Glomerular endothelial cell (primary cell): Measurements from ENCODE around the gene LAPTM4A. TPM values are rescaled to one million over a fixed set of nuclear protein-coding genes. Genes with fewer than 3 reads are reported as not detected.
"Not testable (repeated sequence)": the region's sequence is repeated elsewhere in the genome, so short reads cannot be mapped to it uniquely, and the experiment has no call there.

ENCODE experiments used
- DNase-seq: peaks from one replicate; pipeline ENCODE4 v3.0.0-alpha.2; 2011; ENCODE audit warnings: low read depth, low spot score; ENCODE audit errors: extremely low read depth
- total RNA-seq: library from RNA; depleted of rRNA; stranded (reverse); fragments of >200 nt; gene quantifications from 2 replicates; pipeline ENCODE4 v1.2.3, GENCODE V29; 2015

The LAPTM4A gene
- total RNA-seq, 1 donor from 2014 or later: 175 TPM

DNA sequence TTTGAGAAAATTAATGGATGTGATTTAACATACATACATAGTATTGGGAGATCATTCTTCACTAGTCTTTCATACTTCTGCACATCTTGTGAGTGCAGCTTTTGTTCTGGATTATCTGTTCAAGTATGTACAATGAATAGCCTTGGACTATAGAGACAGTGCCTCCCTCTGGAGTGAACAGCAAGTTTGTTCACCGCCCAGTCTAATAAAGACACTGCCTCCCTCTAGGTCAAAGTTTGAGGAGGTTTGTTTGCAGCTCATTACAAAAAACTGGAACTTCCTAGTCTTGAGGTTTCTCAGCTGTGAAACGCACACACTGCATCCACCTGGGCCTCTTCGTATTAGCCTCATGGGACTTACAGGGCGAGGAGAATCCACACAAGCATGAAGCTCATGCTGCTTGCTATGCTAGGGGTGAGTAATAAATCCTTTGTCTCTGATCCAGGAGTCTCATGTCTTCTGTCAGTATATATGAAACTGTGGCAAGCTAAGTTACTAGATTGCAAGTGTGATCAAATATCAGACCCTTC is 26.0 kb upstream of the LAPTM4A start:
- no peak for DNase-seq

DNA sequence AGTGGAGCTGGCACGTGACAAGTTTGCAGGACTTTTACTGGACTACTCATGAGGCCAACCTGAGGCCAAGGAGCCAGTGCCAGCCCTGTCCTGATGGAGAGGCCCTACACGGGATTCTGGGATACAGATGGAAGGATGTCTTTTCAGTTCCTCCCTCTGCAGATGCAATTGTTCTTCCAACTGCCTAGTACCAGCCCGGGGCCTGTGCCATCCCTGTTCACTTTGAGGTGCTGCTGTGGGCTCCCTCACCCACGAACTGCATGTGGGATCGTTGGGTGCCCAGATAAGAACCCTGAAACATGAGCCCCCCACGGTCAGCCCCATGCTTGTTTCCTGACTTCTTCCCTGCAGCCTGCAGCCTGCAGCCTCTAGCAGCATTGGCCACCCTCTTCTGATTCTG is 25.3 kb upstream of the LAPTM4A start:
- DNase-seq: no peak

DNA sequence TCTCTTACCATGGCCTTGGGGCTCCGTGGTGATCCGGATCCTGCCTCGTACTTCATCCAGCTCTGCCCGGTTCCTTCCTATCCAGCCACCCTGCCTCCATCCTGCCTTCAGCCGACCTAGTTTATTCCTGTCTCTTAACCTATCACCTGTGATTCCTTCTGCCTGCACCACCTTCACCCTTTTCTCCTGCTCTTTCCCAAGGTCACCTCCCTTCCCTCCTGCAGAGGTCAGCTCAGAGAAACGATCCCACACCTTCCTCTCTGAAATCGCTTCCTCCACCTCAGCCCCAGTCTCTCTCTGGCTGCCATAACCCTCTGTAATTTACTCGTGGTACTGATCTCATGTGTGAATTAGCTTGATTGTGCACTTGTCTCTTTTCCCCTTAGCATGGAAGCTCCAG is 23.5 kb upstream of the LAPTM4A start:
- DNase-seq: no peak

DNA sequence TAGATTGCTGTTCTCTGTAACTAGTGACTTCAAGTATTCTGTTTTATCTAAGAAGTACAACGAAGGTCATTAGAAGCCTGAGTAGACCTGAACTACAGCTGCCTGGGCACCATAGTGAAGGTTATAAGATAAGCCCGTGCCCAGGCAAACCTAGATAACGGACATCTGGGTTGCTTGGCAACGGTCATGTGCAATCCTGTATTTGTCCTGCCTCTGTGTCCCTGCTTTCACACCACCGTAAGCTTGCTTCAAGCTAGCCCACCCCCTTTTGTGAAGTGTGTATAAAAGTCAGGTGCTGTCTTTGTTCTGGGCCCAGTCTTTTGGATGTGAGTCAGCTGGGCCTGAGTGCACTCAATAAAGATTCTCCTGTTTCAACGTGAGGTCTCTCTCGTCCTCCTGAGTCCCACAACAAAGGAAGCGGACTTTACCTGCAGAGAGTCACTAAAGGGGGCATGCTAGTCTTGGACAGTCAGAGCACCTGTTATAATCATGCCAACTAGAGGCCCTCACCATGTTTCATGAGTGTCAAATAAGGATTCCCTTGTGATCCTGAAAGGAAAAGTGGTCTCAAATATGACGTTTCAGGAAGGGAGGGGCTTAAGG is 22.7 kb upstream of the LAPTM4A start:
- not testable (repeated sequence) for DNase-seq

DNA sequence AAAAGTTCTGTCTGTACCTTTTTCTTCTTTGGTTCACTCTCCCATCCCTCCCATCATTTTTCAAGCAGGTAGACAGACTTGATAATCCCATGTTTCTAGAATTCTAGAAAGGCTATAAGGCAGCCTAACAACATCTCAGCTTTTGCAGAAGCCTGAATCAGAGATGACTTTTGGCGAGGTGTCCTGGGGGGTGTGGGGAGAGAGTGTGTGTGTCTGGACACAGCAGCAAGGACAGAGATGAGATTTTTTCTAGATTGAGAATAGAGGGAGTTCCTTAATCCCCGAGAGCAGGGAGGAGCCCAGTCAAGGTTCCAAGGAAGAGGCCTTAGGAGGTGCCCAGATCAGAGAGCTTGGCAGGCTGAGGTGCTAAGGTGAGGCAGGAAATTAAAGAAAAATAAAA is 22.0 kb upstream of the LAPTM4A start:
- no peak for DNase-seq

DNA sequence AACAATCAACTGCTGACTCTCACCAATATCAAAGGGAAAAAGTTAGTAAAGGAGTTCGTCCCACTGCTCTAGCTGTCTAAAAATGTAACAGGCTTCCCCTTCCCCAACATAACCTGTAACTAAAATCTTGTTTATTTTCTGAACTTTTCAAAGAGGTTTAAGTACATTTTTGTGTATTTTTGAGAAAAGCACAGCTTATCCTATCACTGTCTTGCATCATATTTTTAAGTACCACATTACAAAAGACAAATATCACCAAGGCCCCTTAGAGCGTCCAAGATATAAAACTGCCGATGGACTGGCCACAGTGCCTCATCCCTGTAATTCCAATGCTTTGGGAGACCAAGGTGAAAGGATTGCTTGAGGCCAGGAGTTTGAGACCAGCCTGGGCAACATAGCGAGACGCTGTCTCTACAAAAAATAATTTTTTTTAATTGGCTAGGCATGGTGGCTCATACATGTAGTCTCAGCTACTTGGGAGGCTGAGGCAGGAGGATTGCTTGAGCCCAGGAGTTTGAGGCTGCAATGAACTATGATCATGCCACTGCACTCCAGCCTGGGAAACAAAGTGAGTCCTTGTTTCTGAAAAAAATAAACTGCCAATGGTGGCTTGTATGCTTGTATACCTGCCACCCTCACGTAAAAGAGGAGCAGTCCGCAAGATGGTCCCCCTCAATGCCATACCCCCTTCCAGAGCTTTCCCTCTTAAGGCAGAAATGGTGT is 21.2 kb upstream of the LAPTM4A start:
- DNase-seq: no peak

DNA sequence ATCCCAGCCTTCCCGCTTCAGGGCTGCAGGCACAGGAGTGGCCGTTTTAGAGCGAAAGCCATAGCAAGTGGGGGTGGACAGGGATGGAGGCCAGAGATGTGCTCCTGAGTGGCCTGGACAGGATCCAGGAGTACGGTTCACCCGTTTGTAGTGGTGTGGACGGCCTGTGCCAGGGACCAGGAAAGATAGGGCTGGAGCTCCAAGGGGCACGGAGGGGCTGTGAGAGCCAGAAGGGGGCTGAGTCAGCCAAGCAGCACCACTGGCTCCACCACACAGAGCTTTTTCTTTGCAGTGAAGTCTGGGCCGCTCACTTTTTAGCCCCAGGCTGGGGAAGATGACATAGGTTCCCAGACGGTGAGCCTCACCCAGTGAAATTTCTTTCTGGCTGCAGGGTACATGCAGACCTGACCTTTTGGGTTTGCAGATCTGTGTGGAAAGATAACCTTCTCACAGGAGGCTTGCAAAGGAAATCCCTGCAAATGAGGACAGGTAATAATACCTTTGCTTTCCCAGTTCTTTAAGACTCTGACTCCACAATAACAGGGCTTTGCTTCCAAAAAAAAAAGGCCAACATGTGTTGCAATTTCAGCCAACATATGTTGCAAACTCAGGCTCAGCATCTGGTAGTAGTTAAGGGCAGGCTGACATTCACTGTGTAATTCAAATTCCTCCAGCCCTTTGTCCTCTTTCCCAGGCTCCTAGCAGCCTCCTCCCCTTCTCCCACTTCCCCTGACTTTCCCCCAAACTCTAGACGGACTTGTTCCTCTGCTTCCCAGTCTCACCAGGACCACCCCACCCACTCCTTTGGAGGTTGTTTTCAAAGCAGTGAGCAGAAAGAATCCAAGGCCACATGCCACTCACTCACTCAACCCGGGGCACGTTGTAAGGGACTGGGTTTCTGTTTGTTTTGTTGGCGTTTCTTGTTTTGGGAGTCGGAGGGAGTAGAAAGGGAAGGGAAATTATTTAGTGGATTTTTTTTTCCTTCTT is 20.3 kb upstream of the LAPTM4A start:
- no peak for DNase-seq

DNA sequence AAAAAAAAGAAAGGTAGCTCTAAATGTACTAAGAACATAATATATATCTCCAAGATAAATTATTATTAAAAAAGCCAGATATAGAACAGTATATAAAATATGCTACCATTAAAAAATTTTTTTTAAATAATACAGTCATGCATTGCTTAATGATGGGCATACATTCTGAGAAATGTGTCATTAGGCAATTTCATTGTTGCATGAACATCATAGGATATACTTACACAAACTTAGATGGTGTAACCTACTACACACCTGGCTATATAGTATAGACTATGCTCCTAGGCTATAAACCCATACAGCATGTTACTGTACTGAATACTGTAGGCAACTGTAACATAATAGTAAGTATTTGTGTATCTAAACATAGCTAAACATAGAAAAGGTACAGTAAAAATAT is 18.3 kb upstream of the LAPTM4A start:
- DNase-seq: no peak

DNA sequence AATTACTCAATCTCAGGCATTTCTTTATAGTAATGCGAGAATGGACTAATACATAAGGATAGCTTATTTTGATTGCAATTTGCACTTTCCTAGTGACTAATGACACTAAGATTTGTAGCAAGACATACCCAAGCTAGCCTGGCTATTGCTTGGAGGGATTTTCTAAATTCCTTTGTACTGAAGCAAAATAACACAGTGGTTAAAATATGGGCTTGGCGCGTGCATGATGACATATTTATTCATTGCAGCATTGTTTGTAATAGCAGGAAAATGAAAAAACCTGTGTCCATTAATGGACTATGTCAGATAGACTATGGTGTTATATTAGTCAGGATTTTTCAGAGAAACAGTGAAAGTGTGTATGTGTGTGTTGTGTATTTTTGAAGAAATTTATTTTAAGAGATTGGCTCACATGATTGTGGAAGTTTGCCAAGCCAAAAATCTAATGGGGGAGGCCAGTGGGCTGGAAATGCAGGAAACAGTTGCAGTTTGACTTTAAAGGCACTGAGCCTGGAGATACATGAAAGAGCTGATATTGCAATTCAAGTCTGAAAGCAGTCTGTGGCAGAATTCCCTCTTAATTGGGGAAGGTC is 16.7 kb upstream of the LAPTM4A start:
- DNase-seq: no peak

DNA sequence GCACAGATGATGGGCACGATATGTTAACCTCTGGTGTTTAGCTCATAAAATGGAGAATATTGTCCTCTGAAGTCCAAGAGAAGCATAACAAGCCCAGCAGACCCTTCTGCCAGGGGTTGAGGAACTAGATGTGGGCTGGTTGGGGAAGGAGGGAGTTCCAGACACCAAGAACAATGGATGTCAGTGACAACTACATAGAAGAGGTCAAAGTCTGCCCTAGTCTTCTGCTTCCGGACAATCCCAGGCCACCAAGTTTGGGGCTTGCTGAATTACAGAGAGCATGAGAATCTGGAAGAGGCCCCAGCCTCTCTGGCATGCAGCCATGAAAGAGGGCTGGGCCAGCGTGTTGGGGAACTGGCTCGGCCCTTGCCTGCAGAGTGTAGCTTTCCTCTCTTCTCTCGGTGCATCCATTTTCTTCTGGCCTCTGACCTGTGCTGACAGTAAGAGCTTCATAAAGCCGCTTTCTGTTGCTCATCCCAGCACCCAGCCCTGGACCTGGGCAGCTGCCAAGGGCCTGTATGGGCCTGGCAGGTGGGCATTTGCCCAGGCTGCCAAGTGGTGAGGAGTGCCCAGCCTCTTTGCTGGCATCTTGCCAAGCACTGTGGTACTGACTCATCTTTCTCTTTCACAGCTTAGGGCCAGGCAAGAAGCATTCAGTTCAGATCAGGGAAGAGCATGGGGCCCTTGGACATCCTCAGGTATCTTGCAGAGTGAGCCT is 14.6 kb upstream of the LAPTM4A start:
- no peak for DNase-seq

DNA sequence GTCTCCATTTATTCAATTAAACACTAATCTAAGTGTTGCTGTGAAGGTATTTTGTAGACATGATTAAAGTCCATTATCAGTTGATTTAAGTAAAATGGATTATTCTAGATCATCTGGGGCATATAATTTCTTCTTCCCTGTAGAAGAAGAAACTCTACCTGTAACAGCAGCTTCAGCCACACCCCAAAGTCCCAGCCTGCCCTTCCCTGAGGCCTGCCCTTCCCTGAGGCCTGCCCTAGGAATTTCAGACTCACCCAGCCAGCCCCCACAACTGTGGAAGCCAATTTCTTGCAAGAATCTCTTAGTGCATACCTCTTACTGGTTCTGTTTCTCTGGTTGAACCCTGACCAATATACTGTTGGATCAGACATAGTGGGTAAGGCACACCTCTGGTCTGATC is 13.4 kb upstream of the LAPTM4A start:
- no peak for DNase-seq

DNA sequence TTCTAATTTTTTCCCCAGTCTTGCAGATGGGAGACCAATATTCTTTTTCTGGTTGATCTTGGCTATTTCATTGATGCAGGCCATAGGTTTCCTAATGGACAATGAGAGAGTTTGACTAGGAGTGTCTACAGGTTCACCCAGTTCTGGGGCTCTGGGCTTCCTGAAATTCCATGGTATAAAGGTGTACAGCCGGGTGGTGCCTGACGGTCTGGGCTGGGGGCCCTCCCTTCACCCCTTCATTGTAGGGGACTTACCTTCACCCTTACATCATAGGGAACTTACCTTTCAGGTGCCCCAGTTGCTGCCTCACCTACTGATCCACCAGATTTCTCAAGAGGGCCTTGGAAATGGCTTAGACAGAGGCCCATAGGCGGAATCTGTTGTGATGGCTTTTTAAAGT is 13.0 kb upstream of the LAPTM4A start:
- no peak for DNase-seq

DNA sequence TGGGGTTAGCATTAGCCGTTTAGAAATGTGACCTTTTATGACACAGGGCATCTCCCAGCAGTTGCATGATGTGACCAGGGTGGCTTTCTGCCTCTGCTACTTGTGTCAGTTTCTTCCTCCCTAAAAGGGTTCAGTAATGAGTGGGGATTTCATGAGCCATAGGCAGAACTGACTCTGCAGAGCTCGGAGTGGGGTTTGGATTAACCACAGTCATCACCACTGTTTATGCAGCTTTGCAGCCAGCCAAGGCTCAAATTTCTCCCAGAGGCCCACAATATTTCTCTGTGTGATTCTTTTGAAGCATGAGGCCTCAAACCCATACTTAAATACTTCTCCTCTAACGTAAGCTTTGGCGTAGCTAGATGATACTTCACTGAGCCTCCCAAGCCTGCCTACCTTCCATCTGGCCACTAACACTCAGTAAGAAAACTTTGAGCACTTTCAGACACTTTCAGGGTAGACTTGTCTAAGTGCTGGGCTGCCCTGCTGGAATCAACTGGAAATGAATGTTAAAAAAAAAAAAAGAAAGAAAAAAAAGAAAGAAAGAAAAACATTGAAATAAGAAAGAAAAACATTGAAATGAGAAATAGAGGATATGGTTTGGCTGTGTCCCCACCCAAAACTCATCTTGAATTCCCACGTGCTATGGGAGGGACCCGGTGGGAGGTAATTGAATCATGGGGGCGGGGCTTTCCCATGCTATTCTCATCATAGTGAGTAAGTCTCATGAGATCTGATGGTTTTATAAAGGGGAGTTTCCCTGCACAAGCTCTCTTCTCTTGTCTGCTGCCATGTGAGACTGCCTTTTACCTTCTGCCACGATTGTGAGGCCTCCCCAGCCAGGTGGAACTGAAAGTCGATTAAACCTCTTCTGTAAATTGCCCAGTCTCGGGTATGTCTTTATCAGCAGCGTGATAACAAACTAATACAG is 11.5 kb upstream of the LAPTM4A start:
- no peak for DNase-seq

DNA sequence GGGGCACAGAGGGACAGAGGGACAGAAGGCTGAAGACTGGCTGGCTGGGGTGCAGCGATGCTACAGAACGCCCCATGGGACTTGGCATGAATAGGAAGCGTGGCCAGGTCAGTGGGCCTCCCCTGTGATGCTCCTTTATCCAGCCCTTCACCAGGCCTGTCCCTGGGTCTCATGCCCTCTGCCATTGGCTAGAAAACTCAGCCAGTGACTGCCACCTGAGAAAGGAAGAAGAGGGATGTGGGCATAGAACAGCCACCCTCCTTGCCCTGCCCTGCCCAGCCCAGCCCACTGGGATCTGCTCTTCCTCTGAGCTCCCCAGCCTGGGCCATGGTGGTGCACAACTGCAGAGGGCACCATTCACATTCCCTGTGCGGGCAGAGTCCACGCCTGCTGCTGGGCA is 10.5 kb upstream of the LAPTM4A start:
- no peak for DNase-seq

DNA sequence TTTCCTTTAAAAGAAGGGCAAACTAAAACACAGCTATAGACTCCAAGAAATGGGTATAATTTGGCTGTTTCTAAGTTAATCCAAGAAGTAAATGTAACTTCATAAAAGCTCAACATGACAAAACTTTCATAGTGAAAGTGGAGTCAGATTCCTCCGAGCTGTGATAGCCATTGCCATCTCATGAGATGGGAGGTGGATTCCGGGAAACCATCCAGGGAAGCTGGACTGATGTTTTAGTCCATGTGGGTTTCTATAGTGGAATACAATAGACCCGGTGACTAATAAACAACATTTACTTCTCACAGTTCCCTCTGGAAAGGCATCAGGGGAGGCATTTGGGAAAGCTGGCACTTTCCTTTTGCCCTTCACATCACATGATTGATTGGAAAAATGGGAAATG is 10.0 kb upstream of the LAPTM4A start:
- DNase-seq: no peak

DNA sequence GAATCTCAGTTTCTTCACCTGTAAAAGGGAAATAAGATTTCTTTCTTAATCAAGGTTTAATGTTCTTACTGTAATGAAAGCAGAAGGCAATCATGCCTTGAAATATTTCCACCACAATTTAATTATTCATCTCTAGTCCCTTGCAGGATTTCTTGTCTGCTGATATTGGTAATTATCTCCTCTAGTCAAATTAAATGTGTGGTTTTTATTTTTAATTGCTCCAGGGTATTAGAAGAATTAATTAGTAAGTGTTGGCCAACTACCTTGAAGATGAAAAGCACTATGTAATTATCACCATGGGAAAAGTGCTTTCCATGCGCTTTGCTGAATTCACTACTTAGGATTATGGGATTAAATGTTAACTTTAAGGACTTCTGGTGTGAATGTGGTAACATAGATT is 8.7 kb upstream of the LAPTM4A start:
- no peak for DNase-seq

DNA sequence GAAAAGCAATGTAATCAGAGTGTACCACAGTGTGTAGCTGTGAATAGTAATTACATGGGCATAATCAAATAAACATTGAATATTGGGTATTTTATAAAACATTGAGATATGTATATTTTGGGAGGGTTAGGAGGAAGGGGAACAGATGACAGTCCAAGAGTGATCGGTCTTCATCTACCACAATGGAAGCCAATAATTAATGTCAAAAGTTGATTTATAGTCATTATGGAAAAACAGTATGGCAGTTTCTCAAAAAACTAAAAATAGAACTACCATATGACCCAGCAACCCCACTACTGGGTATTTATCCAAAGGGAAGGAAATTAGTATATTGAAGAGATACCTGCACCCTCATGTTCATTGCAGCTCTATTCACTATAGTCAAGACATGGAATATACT is 5.8 kb upstream of the LAPTM4A start:
- no peak for DNase-seq

DNA sequence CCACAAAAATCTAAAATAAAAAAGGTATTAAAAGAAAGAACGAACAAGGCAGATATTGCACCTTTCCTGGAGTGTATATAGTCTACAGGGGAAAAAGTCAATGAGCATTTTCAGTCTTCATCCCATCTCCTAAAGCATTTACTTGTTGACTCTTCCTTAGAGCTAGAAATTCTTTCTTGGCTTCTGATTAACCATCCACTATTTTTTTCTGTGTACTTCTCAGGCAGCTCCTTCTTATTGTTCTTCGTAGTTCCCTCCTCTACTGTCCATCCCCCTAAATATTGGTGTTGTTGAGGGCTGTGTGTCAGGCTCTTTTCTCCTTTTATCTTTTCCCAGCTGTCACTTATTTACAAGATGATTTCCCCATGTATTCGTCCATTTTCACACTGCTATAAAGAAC is 3.5 kb upstream of the LAPTM4A start:
- no peak for DNase-seq

DNA sequence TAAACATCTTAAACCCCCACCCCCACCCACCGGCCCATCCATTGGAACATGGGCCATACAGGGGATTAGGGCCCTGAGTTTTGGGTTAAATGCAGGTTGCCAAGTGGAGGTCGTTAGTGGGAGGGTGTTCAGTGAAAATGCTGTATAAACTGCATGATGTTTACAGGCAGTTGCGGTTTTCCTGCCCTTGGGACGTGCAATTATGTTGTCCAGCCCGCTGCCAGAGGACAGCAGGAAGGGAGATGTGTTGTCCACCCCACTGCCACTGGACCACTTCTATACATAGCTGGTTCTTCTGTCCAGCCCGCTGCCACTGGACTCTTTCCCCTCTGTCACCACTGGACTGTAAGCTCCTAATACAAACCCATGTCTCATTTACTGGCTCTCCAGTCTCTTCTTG is 2.7 kb upstream of the LAPTM4A start:
- no peak for DNase-seq
